ENCODE data around the gene BHMT.
A peak's percentile ranks its signal among the peaks of the same experiment; 100 is the strongest.

The BHMT gene

GRCh38 chr5:79111387-79111959 lies at the start of gene BHMT:
Gene BHMT, plus strand, starts transcription at chr5:79111809. Its CDS starts 77 bp downstream, at chr5:79111886.
- Histone ChIP-seq H3K27me3 (ENCODE audit: control insufficient read depth, insufficient read depth, low read length) (peaks cover 6% of the 10 kb centered on the region), H3K9ac (ENCODE audit: low read length) (no peak within 1 kb of the TSS), H3K27ac (ENCODE audit: low read depth, low read length) (no peak within 1 kb of the TSS), H3K4me3 (ENCODE audit: low read length) (no peak within 1 kb of the TSS), H3K36me3 (ENCODE audit: control insufficient read depth, insufficient read depth, low read length) (no peaks in the 10 kb centered on the region), H3K4me1 (ENCODE audit: control insufficient read depth, insufficient read depth, low read length) (peaks cover 5% of the 10 kb centered on the region)

DNA sequence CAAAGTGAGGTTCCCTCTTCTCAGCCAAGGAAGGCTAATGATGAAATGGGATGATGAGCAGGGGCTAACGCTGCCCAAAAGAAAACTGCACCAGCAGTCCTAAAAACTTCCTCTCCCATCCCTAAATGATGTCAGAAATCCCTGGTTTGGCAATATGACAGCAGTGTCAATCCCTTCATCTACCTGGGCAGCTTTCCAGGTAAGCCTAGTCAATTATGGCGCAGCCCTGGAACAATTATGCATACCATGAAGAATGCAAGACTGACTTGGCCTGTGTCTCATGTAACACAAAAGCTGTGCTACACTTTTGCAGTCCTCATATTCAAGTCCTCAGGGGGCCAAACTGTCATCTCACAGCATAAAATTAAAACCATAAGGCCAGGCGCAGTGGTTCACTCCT lies 49.2 kb upstream of the BHMT start:
- H3K27ac ChIP-seq (ENCODE audit: low read depth, low read length): no peak overlapping the region
- H3K9ac ChIP-seq (ENCODE audit: low read length): no peak overlapping the region
- no peaks in the 10 kb centered on the region for H3K27me3 ChIP-seq (ENCODE audit: control insufficient read depth, insufficient read depth, low read length)
- no peak overlapping the region for H3K4me3 ChIP-seq (ENCODE audit: low read length)
- H3K4me1 ChIP-seq (ENCODE audit: control insufficient read depth, insufficient read depth, low read length): no peaks in the 10 kb centered on the region
- H3K36me3 ChIP-seq (ENCODE audit: control insufficient read depth, insufficient read depth, low read length): no peaks in the 10 kb centered on the region

DNA sequence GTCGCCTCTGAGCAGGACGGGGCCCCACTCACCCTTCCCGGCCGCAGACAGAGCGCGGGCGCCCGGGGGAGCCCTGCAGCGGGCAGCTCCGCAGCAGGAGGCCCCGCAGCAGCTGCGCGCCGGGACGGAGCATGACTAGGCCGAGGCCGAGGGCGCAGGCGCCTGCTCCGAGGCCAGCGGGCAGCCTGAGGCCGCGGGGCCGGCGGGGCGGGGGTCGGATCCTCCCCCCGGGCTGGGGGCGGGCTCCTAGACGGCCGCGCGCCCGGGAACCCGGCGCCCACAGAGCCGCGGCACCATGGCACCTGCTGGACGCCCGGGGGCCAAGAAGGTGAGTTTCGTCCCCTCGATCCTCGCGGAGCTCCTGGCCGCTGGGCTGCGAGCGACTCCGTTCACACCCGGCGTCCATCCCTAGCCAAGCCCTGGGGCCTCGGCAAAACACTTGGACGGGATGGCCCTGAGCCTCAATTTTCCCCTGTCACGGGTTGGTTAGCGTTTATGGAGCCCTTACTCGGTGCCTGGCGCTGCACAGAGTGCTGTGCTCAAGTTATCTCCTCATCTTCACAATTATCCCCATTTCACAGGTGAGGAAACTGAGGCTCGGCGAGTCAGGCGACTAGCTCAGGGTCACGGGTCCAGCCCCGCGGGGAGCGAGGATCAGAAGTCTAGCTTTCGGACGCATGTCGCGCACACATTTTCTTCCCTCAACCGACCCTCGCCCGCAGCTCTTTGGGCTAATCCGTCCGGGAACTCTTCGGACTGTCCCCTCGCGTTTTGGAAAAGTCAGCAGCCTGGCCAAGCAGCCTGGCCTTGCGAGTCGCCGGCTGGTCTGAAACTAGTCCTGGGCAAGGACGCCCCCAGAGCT lies 41.9 kb upstream of the BHMT start, which contains the start of the genes BHMT2 and DMGDH:
Gene BHMT2 (plus strand): TSS at position 280 of the 862 bp plus-strand sequence. CDS start 16 bp downstream, at position 296.
Gene DMGDH (minus strand): TSS at position 187 of the 862 bp plus-strand sequence. CDS start 54 bp downstream, at position 133.
- H3K9ac ChIP-seq (ENCODE audit: low read length): no peak within 1 kb of the TSS

GRCh38 chr5:79070350-79070667 lies 41.3 kb upstream of the BHMT start:
- no peaks in the 10 kb centered on the region for H3K4me1 ChIP-seq (ENCODE audit: control insufficient read depth, insufficient read depth, low read length)
- H3K27ac ChIP-seq (ENCODE audit: low read depth, low read length): peak overlapping the region; percentile 40
- peak overlapping the region; percentile 31 for H3K4me3 ChIP-seq (ENCODE audit: low read length)
- H3K27me3 ChIP-seq (ENCODE audit: control insufficient read depth, insufficient read depth, low read length): no peaks in the 10 kb centered on the region
- no peak overlapping the region for H3K9ac ChIP-seq (ENCODE audit: low read length)
- H3K36me3 ChIP-seq (ENCODE audit: control insufficient read depth, insufficient read depth, low read length): no peaks in the 10 kb centered on the region

More for the DNA sequence above, 41.9 kb upstream of the BHMT start, which contains the start of the genes BHMT2 and DMGDH:
- no peaks in the 10 kb centered on the region for H3K27me3 ChIP-seq (ENCODE audit: control insufficient read depth, insufficient read depth, low read length)
- no peaks in the 10 kb centered on the region for H3K4me1 ChIP-seq (ENCODE audit: control insufficient read depth, insufficient read depth, low read length)
- peak within 1 kb of the TSS; percentile 40 for H3K27ac ChIP-seq (ENCODE audit: low read depth, low read length)
- H3K36me3 ChIP-seq (ENCODE audit: control insufficient read depth, insufficient read depth, low read length): no peaks in the 10 kb centered on the region
- H3K4me3 ChIP-seq (ENCODE audit: low read length): peak within 1 kb of the TSS; percentile 31

DNA sequence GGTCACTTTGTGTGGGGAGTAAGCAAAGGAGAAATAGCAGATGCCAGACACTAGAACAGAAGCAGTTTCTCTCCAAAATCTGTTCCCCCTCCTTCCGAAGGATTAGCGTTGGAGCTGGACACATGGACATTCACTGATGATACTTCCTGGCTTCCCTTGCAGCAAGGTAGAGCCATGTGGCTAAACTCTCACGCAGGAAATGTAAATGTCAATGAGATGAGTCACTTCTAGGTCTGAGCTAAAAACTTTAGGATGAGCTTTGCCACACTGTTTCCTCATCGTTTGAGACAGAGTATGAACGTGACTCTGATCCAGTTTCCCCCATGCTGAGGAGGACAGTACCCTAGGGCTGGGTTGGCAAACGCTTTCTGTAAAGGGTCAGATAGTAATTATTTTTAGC lies 37.0 kb upstream of the BHMT start:
- Histone ChIP-seq H3K36me3 (ENCODE audit: control insufficient read depth, insufficient read depth, low read length) (no peaks in the 10 kb centered on the region), H3K9ac (ENCODE audit: low read length) (no peak overlapping the region), H3K4me1 (ENCODE audit: control insufficient read depth, insufficient read depth, low read length) (peaks cover 6% of the 10 kb centered on the region), H3K27ac (ENCODE audit: low read depth, low read length) (no peak overlapping the region), H3K4me3 (ENCODE audit: low read length) (no peak overlapping the region), H3K27me3 (ENCODE audit: control insufficient read depth, insufficient read depth, low read length) (no peaks in the 10 kb centered on the region)

DNA sequence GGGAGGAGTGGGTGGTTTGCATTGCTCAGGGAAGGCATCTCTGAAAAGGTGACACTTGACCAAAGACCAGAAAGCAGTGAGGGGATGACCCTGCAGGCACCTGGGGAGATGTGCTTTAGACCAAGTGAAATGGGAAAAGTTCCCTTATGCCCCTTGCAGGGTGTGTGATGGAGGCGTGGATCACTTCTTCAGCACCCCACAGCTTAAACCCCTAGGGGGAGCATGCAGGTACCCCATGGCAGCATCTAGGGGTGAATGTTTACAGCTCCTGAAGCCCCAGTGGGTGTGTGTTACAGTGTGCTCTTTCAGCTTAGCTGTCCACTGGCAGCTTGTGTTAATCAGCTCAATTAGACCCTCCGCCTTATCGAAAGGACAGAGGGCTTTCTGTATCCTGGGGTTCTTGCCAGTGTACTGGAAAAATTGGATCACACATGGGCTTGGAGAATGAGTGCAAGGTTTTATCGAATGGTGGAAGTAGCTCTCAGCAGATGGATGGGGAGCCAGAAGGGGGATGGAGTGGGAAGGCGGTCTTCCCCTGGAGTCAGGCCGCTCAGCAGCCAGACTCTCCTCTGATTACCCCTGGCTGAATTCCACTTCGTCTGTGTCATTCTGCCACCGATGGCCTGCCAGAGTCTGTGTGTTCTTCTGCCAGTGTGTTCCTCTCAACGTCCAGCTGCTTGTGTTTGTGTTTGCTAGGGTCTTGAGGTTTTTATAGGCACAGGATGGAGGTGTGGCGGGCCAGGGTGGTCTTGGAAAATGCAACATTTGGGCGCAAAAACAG lies 35.8 kb upstream of the BHMT start:
- Histone ChIP-seq H3K36me3 (ENCODE audit: control insufficient read depth, insufficient read depth, low read length) (no peaks in the 10 kb centered on the region), H3K9ac (ENCODE audit: low read length) (no peak overlapping the region), H3K27ac (ENCODE audit: low read depth, low read length) (no peak overlapping the region), H3K4me1 (ENCODE audit: control insufficient read depth, insufficient read depth, low read length) (peaks cover 6% of the 10 kb centered on the region), H3K4me3 (ENCODE audit: low read length) (no peak overlapping the region), H3K27me3 (ENCODE audit: control insufficient read depth, insufficient read depth, low read length) (no peaks in the 10 kb centered on the region)

DNA sequence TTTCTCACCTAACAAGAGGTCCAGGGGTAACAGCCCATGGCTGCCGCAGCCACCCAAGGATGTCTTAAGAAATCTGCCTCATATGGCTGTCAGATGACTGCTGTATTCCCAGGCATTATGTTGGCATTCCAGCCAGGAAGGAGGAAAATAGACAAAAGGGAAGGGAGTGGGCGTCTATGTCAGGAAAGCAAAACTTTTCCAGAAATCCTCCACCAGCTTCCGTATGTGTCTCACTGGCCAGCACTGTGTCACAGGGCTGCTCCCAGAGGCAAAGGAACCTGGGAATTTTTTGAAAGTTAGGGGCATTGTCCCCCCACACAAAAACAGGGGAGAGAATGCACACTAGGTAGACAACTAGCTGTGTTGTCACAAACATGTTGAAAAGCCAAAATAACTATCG lies 34.8 kb upstream of the BHMT start:
- H3K4me1 ChIP-seq (ENCODE audit: control insufficient read depth, insufficient read depth, low read length): peaks cover 6% of the 10 kb centered on the region
- no peaks in the 10 kb centered on the region for H3K27me3 ChIP-seq (ENCODE audit: control insufficient read depth, insufficient read depth, low read length)
- H3K9ac ChIP-seq (ENCODE audit: low read length): no peak overlapping the region
- no peak overlapping the region for H3K27ac ChIP-seq (ENCODE audit: low read depth, low read length)
- no peak overlapping the region for H3K4me3 ChIP-seq (ENCODE audit: low read length)
- no peaks in the 10 kb centered on the region for H3K36me3 ChIP-seq (ENCODE audit: control insufficient read depth, insufficient read depth, low read length)

- H3K36me3 ChIP-seq (ENCODE audit: control insufficient read depth, insufficient read depth, low read length): no peaks in the 10 kb centered on the region
- H3K27me3 ChIP-seq (ENCODE audit: control insufficient read depth, insufficient read depth, low read length): no peaks in the 10 kb centered on the region
- peaks cover 6% of the 10 kb centered on the region for H3K4me1 ChIP-seq (ENCODE audit: control insufficient read depth, insufficient read depth, low read length)
- H3K4me3 ChIP-seq (ENCODE audit: low read length): no peak overlapping the region
- H3K27ac ChIP-seq (ENCODE audit: low read depth, low read length): peak overlapping the region; percentile 35
- no peak overlapping the region for H3K9ac ChIP-seq (ENCODE audit: low read length)
Measured at GRCh38 chr5:79077680-79078365, 33.8 kb upstream of the BHMT start.

DNA sequence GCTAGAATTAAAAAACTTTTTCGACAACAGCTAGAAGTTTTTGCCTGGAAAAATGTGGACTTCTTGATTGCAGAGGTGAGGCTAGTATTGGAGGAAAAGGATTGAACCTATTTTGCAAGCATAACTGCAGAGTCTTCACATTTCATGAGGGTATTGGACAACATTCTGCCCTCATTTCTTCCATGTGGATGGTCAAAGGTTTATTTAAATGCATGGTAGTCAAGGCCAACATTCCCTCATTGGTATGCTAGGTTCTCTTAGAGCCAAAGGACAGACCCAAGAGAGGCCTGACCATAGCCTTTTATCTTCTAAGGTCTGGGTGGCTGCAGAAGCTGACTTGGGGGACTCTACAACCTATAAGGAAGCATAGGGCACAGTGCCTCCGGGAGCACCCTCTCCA lies 30.8 kb upstream of the BHMT start:
- Histone ChIP-seq H3K9ac (ENCODE audit: low read length) (no peak overlapping the region), H3K27ac (ENCODE audit: low read depth, low read length) (no peak overlapping the region), H3K4me3 (ENCODE audit: low read length) (no peak overlapping the region), H3K27me3 (ENCODE audit: control insufficient read depth, insufficient read depth, low read length) (no peaks in the 10 kb centered on the region), H3K4me1 (ENCODE audit: control insufficient read depth, insufficient read depth, low read length) (peaks cover 6% of the 10 kb centered on the region), H3K36me3 (ENCODE audit: control insufficient read depth, insufficient read depth, low read length) (no peaks in the 10 kb centered on the region)

DNA sequence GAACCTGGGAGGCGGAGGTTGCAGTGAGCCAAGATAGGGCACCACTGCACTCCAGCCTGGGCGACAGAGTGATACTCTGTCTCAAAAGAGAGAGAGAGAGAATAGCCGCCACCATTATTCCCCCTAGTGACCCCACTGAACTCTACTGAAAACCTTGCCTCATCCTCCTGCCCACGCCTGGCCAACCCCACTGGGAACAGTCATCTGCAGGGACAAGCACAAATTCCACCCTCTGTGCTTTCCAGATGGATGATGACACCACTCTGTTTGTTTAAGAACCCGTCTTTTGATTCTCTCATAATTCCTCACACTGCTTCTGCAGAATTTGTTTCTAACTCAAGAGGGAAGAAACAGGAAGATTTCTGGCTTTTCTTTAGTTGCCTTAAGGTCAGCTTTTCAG lies 29.8 kb upstream of the BHMT start:
- Histone ChIP-seq H3K36me3 (ENCODE audit: control insufficient read depth, insufficient read depth, low read length) (no peaks in the 10 kb centered on the region), H3K9ac (ENCODE audit: low read length) (no peak overlapping the region), H3K27ac (ENCODE audit: low read depth, low read length) (no peak overlapping the region), H3K4me1 (ENCODE audit: control insufficient read depth, insufficient read depth, low read length) (peaks cover 6% of the 10 kb centered on the region), H3K4me3 (ENCODE audit: low read length) (no peak overlapping the region), H3K27me3 (ENCODE audit: control insufficient read depth, insufficient read depth, low read length) (no peaks in the 10 kb centered on the region)

- Histone ChIP-seq H3K4me3 (ENCODE audit: low read length) (no peak overlapping the region), H3K36me3 (ENCODE audit: control insufficient read depth, insufficient read depth, low read length) (no peaks in the 10 kb centered on the region), H3K4me1 (ENCODE audit: control insufficient read depth, insufficient read depth, low read length) (peaks cover 5% of the 10 kb centered on the region), H3K27me3 (ENCODE audit: control insufficient read depth, insufficient read depth, low read length) (no peaks in the 10 kb centered on the region), H3K9ac (ENCODE audit: low read length) (no peak overlapping the region), H3K27ac (ENCODE audit: low read depth, low read length) (no peak overlapping the region)
Measured at GRCh38 chr5:79086116-79086515, 25.5 kb upstream of the BHMT start.

DNA sequence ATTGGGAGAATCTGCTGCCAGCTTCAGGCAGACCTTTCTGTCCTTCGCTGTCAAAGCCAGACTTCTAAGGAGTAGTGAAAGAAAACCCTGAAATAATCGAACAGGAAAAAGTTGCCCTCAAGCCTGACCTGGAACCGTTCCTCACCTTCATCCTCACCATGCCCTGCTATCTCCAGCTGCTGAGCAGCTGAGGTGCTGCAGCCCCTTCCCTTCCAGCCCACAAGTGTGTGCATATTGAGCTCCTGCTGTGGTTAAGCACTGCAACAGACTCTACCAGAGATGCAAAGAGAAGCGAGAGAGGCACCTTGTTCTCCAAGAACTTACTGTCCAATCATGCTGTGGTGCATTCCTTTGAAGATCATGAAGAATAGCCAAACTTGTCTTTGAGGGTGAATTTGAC lies 23.1 kb upstream of the BHMT start:
- no peak overlapping the region for H3K27ac ChIP-seq (ENCODE audit: low read depth, low read length)

More for the DNA sequence above, 23.1 kb upstream of the BHMT start:
- H3K9ac ChIP-seq (ENCODE audit: low read length): no peak overlapping the region
- no peak overlapping the region for H3K4me3 ChIP-seq (ENCODE audit: low read length)
- H3K4me1 ChIP-seq (ENCODE audit: control insufficient read depth, insufficient read depth, low read length): peaks cover 5% of the 10 kb centered on the region
- H3K27me3 ChIP-seq (ENCODE audit: control insufficient read depth, insufficient read depth, low read length): peaks cover 2% of the 10 kb centered on the region
- no peaks in the 10 kb centered on the region for H3K36me3 ChIP-seq (ENCODE audit: control insufficient read depth, insufficient read depth, low read length)
